HepG2 (cell line): ENCODE results near the gene KDM8. TPM values are rescaled to one million over a fixed set of nuclear protein-coding genes. Genes with fewer than 3 reads are reported as not detected.

ENCODE experiments used
- ATAC-seq: fragments of 200-7000 bp; cut with Tn5 transposase; 3 replicates; pipeline ENCODE4 v1.9.1; 2020; ENCODE audit warnings: mild to moderate bottlenecking, moderate library complexity
- BruUV-seq: library from RNA; stranded (reverse); fragments of 400-500 nt; replicated peaks from 2 replicates; lab custom pipeline; 2021; lab: Mats Ljungman, UMichigan
- CTCF ChIA-PET: fragments of 300-600 bp; formaldehyde crosslinking; extraction: SDS; loops from one replicate; lab custom pipeline; 2021; ENCODE audit warnings: low total read pairs, inconsistent platforms, low intra/inter-chr PET ratio; lab: Yijun Ruan, JAX
- POLR2A ChIA-PET: fragments of 350-600 bp; sonication (Branson Sonifier 250); formaldehyde crosslinking; loops from one replicate; lab custom pipeline; 2020; ENCODE audit warnings: antibody characterized with exemption, inconsistent platforms; lab: Yijun Ruan, JAX
- DNase-seq: peaks from one replicate; pipeline ENCODE4 v3.0.0-alpha.2; 2015; ENCODE audit warnings: low spot score
- FAIRE-seq: peaks from 3 replicates; lab custom pipeline; 2011; peaks lifted over from hg19 to GRCh38; lab: Jason Lieb, UNC
- H2AFZ ChIP-seq: one replicate; pipeline ENCODE4 v1.6.1; 2011; ENCODE audit warnings: low read length, inconsistent platforms
- H3K27ac ChIP-seq: fragments of 300-600 bp; 3 replicates; pipeline ENCODE4 v1.8.0; 2011; ENCODE audit warnings: mixed run types, mild to moderate bottlenecking, mixed read lengths, low read length, inconsistent platforms; ENCODE audit not compliant: insufficient read depth; ENCODE audit errors: extremely low read length
- H3K27me3 ChIP-seq, 2 experiments: fragments of 200-600 bp in 1 of 2; 2 replicates in 1 of 2; 3 replicates in 1 of 2; pipeline versions ENCODE4 v1.6.0 to v1.8.0; 2011; ENCODE audit warnings: low read length in 2 of 2, mild to moderate bottlenecking in 2 of 2, moderate library complexity in 2 of 2, inconsistent platforms in 1 of 2; ENCODE audit not compliant: insufficient read depth in 2 of 2, control insufficient read depth in 1 of 2
- H3K36me3 ChIP-seq, 2 experiments: fragments of 200-600 bp in 1 of 2; replicated peaks in 1 of 2; 2 replicates in 1 of 2; 3 replicates in 1 of 2; pipeline versions ENCODE4 v1.5.1 to v1.8.0; 2011; ENCODE audit warnings: low read length in 2 of 2, inconsistent platforms in 1 of 2; ENCODE audit not compliant: insufficient read depth in 2 of 2, control insufficient read depth in 1 of 2
- H3K4me1 ChIP-seq: 2 replicates; pipeline ENCODE4 v1.5.1; 2012; ENCODE audit warnings: low read length, inconsistent platforms; ENCODE audit not compliant: insufficient read depth
- H3K4me2 ChIP-seq: 2 replicates; pipeline ENCODE4 v1.6.0; 2011; ENCODE audit warnings: low read depth, low read length, inconsistent platforms
- H3K4me3 ChIP-seq, 3 experiments: fragments of 200-600 bp in 1 of 3; sonication (generic), shearing (Covaris generic) in 1 of 3; replicated peaks in 1 of 3; 2 replicates each; pipeline ENCODE4 v1.5.1; 2011 to 2016; ENCODE audit warnings: low read length in 3 of 3, inconsistent platforms in 2 of 3, low read depth in 2 of 3, mild to moderate bottlenecking in 2 of 3, control low read depth in 1 of 3, mixed read lengths in 1 of 3; ENCODE audit not compliant: insufficient read depth in 1 of 3
- H3K79me2 ChIP-seq: one replicate; pipeline ENCODE4 v1.6.1; 2011; ENCODE audit warnings: low read length, inconsistent platforms; ENCODE audit not compliant: insufficient read depth
- H3K9ac ChIP-seq: 2 replicates; pipeline ENCODE4 v1.6.0; 2011; ENCODE audit warnings: mild to moderate bottlenecking, low read depth, low read length, inconsistent platforms; ENCODE audit not compliant: insufficient read depth
- H3K9me3 ChIP-seq: 2 replicates; pipeline ENCODE4 v1.5.1; 2012; ENCODE audit warnings: mild to moderate bottlenecking, low read length
- H4K20me1 ChIP-seq: 2 replicates; pipeline ENCODE4 v1.6.0; 2011; ENCODE audit warnings: inconsistent platforms, mild to moderate bottlenecking, low read length, moderate library complexity; ENCODE audit not compliant: insufficient read depth
- DR1 ChIP-seq: sonication (generic); formaldehyde crosslinking; IDR thresholded peaks from 2 replicates; pipeline ENCODE4 v1.8.0; 2021; ENCODE audit warnings: mild to moderate bottlenecking, missing genetic modification reagents, inconsistent platforms
- MXD4 ChIP-seq: IDR thresholded peaks from 2 replicates; pipeline ENCODE4 v1.6.1; 2016; ENCODE audit warnings: mild to moderate bottlenecking, missing biosample characterization, missing genetic modification reagents
- NR2C2 ChIP-seq: sonication (generic); formaldehyde crosslinking; IDR thresholded peaks from 2 replicates; pipeline ENCODE4 v1.4.0; 2020; ENCODE audit warnings: missing genetic modification reagents, mild to moderate bottlenecking, moderate library complexity, borderline replicate concordance
- TGIF2 ChIP-seq: IDR thresholded peaks from 2 replicates; pipeline ENCODE4 v1.6.1; 2016; ENCODE audit warnings: control low read depth, missing compliant biosample characterization
- ZNF20 ChIP-seq: sonication (generic); formaldehyde crosslinking; IDR thresholded peaks from 2 replicates; pipeline ENCODE4 v1.4.0; 2020; ENCODE audit warnings: mild to moderate bottlenecking, moderate library complexity, missing genetic modification reagents
- ZNF83 ChIP-seq: sonication (generic); formaldehyde crosslinking; IDR thresholded peaks from 2 replicates; pipeline ENCODE4 v1.4.0; 2020; ENCODE audit warnings: missing genetic modification reagents, mild to moderate bottlenecking, borderline replicate concordance
- WGBS: methylation state at CpG from one replicate; pipeline ENCODE4 v1.1.6; 2017; ENCODE audit warnings: low lambda C conversion rate; 5-methylcytosine and 5-hydroxymethylcytosine counted together
- in situ Hi-C: cut with HindIII; loops from 2 replicates; pipeline ENCODE4 v1.10.0; 2017; ENCODE audit warnings: low pct_unique_long_range_greater_than_20kb; ENCODE audit not compliant: extremely low pct_ligation_motif_present
- intact Hi-C: fragments of 100-400 bp; cut with micrococcal nuclease; formaldehyde crosslinking; loops from one replicate; pipeline ENCODE4 v1.10.0; 2022; ENCODE audit not compliant: unreplicated experiment
- polyA plus RNA-seq, 8 experiments: library from polyadenylated mRNA; depleted of rRNA in 3 of 8; stranded (reverse) in 7 of 8; unstranded in 1 of 8; fragments of >200 nt; fragmentation: Illumina TruSeq in 4 of 8; extraction: Trizol in 4 of 8; gene quantifications; 2 replicates each; pipeline versions ENCODE4 v1.2.1 to v1.2.3, GENCODE V29; 2011 to 2016; ENCODE audit warnings: low read depth in 4 of 8, missing spikeins in 1 of 8, mixed read lengths in 1 of 8; ENCODE audit not compliant: insufficient read depth in 1 of 8
- total RNA-seq, 5 experiments: library from RNA; depleted of rRNA; stranded (reverse); fragments of >200 nt; fragmentation: Illumina TruSeq; extraction: Trizol; gene quantifications; 2 replicates each; pipeline ENCODE4 v1.2.3, GENCODE V29; 2016; ENCODE audit warnings: low read depth in 1 of 5
- TF ChIP-seq, protein P1 (sequence below): sonication (generic); formaldehyde crosslinking; IDR thresholded peaks from 2 replicates; pipeline ENCODE4 v1.5.0; 2020; ENCODE audit warnings: mild to moderate bottlenecking, missing genetic modification reagents

KDM8 gene
- total and polyA plus RNA-seq, 2 of the 13 experiments (the other 11 are each of a cell fraction or from before 2014, with no cell fraction given), result 3.3 to 8.6 TPM

DNA sequence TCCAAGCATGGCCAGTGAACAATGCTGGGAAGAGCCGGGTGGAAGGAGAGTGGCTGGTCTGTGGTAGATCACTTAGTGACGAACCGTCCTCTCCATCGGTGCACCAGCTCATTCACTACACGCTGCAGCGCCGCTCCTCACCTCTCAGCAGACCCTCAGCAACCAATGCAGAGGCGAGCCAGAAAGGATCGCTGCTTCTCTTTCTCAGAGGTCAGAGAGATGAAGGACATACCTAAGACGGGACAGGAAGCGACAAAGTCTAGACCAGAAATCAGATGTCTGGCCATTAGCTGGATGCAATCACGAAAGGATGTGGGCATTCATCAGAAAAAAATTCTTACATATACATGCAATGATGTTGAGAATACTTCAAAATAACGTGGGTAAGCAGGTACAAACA is 38.3 kb downstream of the KDM8 start:
- DNase-seq (no peak), ATAC-seq (no peak), FAIRE-seq (no peak)
- H3K79me2 ChIP-seq, result peaks cover 4% of the 10 kb centered on the region
- intact Hi-C loops, result loop anchor here (2.0 kb wide), 1 partner anchor 23 kb away; no protein-coding TSS in a partner anchor
- no peak overlapping the region for H3K9ac ChIP-seq
- BruUV-seq, result no TSS peak
- ChIA-PET POLR2A (no interaction called here), CTCF (no interaction called here)
- H4K20me1 ChIP-seq, result no peaks in the 10 kb centered on the region
- no peak overlapping the region for H3K4me3 ChIP-seq
- peaks cover 21% of the 10 kb centered on the region for H3K4me1 ChIP-seq
- no peaks in the 10 kb centered on the region for H3K9me3 ChIP-seq
- no peak overlapping the region for H3K27ac ChIP-seq
- H3K36me3 ChIP-seq, result peaks cover 1 to 16% of the 10 kb centered on the region in 2 experiments
- in situ Hi-C loops, result no loop called here
- no peak overlapping the region for H3K4me2 ChIP-seq
- TF ChIP-seq MXD4, result no peak
- no peak for TF ChIP-seq DR1 (CRISPR knock-in tag)
- TF ChIP-seq, protein P1, sequence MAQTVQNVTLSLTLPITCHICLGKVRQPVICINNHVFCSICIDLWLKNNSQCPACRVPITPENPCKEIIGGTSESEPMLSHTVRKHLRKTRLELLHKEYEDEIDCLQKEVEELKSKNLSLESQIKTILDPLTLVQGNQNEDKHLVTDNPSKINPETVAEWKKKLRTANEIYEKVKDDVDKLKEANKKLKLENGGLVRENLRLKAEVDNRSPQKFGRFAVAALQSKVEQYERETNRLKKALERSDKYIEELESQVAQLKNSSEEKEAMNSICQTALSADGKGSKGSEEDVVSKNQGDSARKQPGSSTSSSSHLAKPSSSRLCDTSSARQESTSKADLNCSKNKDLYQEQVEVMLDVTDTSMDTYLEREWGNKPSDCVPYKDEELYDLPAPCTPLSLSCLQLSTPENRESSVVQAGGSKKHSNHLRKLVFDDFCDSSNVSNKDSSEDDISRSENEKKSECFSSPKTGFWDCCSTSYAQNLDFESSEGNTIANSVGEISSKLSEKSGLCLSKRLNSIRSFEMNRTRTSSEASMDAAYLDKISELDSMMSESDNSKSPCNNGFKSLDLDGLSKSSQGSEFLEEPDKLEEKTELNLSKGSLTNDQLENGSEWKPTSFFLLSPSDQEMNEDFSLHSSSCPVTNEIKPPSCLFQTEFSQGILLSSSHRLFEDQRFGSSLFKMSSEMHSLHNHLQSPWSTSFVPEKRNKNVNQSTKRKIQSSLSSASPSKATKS, result no peak
- TF ChIP-seq NR2C2 (CRISPR knock-in tag), result no peak
- TF ChIP-seq ZNF20, result no peak
- TF ChIP-seq ZNF83 (CRISPR knock-in tag), result no peak
- no peak for TF ChIP-seq TGIF2
- no peaks in the 10 kb centered on the region for H3K27me3 ChIP-seq
- H2AFZ ChIP-seq, result no peak overlapping the region
- 85% methylated on average over 13 of the region's 13 CpGs for WGBS
